HCT116 (cell line): ENCODE data around the gene HSPB3. TPM values are rescaled to one million over a fixed set of nuclear protein-coding genes. Genes with fewer than 3 reads are reported as not detected.
"Not testable (repeated sequence)": the region's sequence is repeated elsewhere in the genome, so short reads cannot be mapped to it uniquely, and the experiment has no call there.

Experiments used
- ATAC-seq: fragments of 200-7000 bp; cut with Tn5 transposase; 2 replicates; pipeline ENCODE4 v1.9.1; 2020; ENCODE audit warnings: mild to moderate bottlenecking, moderate library complexity
- BruUV-seq: library from RNA; stranded (reverse); fragments of 400-500 nt; replicated peaks from 2 replicates; lab custom pipeline; 2021; lab: Mats Ljungman, UMichigan
- CTCF ChIA-PET: fragments of 300-600 bp; sonication (Branson Sonifier 250); formaldehyde crosslinking; loops from one replicate; lab custom pipeline; 2021; ENCODE audit warnings: antibody characterized with exemption; lab: Charles Lee
- POLR2A ChIA-PET: fragments of 300-600, 350-600 bp; sonication (Branson Sonifier 250); formaldehyde crosslinking; loops from one replicate; lab custom pipeline; 2021; ENCODE audit warnings: antibody characterized with exemption; lab: Charles Lee
- RAD21 ChIA-PET, 2 experiments: fragments of 300-600 bp; sonication (Branson Sonifier 250); formaldehyde crosslinking; loops; one replicate each; lab custom pipeline; 2023; ENCODE audit warnings: low total read pairs in 2 of 2; ENCODE audit not compliant: uncharacterized antibody in 2 of 2, unreplicated experiment in 2 of 2, low non-redundant PET in 1 of 2; lab: Charles Lee
- DNase-seq: peaks from one replicate; pipeline ENCODE4 v3.0.0-alpha.2; 2010; ENCODE audit warnings: low read depth, low spot score
- H2AFZ ChIP-seq: fragments of 200-600 bp; shearing (Covaris generic), sonication (generic); 2 replicates; pipeline ENCODE4 v1.6.1; 2017; ENCODE audit warnings: low read depth, mixed run types, mixed read lengths, antibody characterized with exemption, low read length; ENCODE audit not compliant: poor library complexity, severe bottlenecking
- H3K27ac ChIP-seq: 2 replicates; pipeline ENCODE4 v1.5.1; 2012; ENCODE audit warnings: low read depth, low read length
- H3K27me3 ChIP-seq: fragments of 200-600 bp; sonication (generic); 2 replicates; pipeline ENCODE4 v1.6.1; 2016; ENCODE audit warnings: mixed run types, low read length, mixed read lengths; ENCODE audit not compliant: insufficient read depth
- H3K36me3 ChIP-seq, 2 experiments: fragments of 200-500 bp in 1 of 2; fragments of 200-600 bp in 1 of 2; sonication (Bioruptor generic) in 1 of 2; sonication (generic) in 1 of 2; 2 replicates each; pipeline versions ENCODE4 v1.5.1 to v1.6.1; 2014 to 2016; ENCODE audit warnings: low read length in 2 of 2, inconsistent platforms in 1 of 2, mixed read lengths in 1 of 2, mixed run types in 1 of 2; ENCODE audit not compliant: insufficient read depth in 2 of 2, control insufficient read depth in 1 of 2
- H3K4me1 ChIP-seq, 2 experiments: fragments of 200-600 bp in 1 of 2; sonication (generic) in 1 of 2; 2 replicates each; pipeline versions ENCODE4 v1.5.1 to v1.6.1; 2012 to 2017; ENCODE audit warnings: low read length in 2 of 2, inconsistent platforms in 1 of 2, mild to moderate bottlenecking in 1 of 2, mixed read lengths in 1 of 2, mixed run types in 1 of 2, moderate library complexity in 1 of 2; ENCODE audit not compliant: insufficient read depth in 2 of 2, control insufficient read depth in 1 of 2
- H3K4me2 ChIP-seq: fragments of 200-600 bp; sonication (generic); 2 replicates; pipeline ENCODE4 v1.6.1; 2017; ENCODE audit warnings: mixed run types, low read length, mixed read lengths
- H3K4me3 ChIP-seq, 2 experiments: fragments of 200-600 bp in 1 of 2; sonication (generic) in 1 of 2; replicated peaks in 1 of 2; 2 replicates each; pipeline ENCODE4 v1.5.1; 2011 to 2016; ENCODE audit warnings: low read length in 2 of 2, control low read depth in 1 of 2, low read depth in 1 of 2, mild to moderate bottlenecking in 1 of 2, mixed read lengths in 1 of 2, mixed run types in 1 of 2
- H3K79me2 ChIP-seq: fragments of 200-600 bp; sonication (generic); 2 replicates; pipeline ENCODE4 v1.6.1; 2017; ENCODE audit warnings: mild to moderate bottlenecking, mixed run types, low read length, moderate library complexity, mixed read lengths; ENCODE audit not compliant: insufficient read depth
- H3K9ac ChIP-seq: fragments of 200-600 bp; sonication (generic); 2 replicates; pipeline ENCODE4 v1.6.1; 2016; ENCODE audit warnings: low read length, mixed read lengths
- H3K9me2 ChIP-seq: fragments of 200-600 bp; sonication (generic), shearing (Covaris generic); 2 replicates; pipeline ENCODE4 v1.6.1; 2017; ENCODE audit warnings: mixed run types, mild to moderate bottlenecking, moderate library complexity; ENCODE audit not compliant: insufficient read depth
- H3K9me3 ChIP-seq, 2 experiments: fragments of 200-500 bp in 1 of 2; fragments of 200-600 bp in 1 of 2; sonication (Bioruptor generic) in 1 of 2; sonication (generic) in 1 of 2; 2 replicates each; pipeline ENCODE4 v1.6.1; 2014 to 2017; ENCODE audit warnings: low read length in 2 of 2, mixed read lengths in 2 of 2, inconsistent platforms in 1 of 2, low read depth in 1 of 2, mild to moderate bottlenecking in 1 of 2, mixed run types in 1 of 2, moderate library complexity in 1 of 2; ENCODE audit not compliant: control insufficient read depth in 1 of 2, insufficient read depth in 1 of 2
- H4K20me1 ChIP-seq: fragments of 200-600 bp; sonication (generic), shearing (Covaris generic); 2 replicates; pipeline ENCODE4 v1.6.1; 2017; ENCODE audit warnings: mixed run types, mild to moderate bottlenecking, moderate library complexity; ENCODE audit not compliant: insufficient read depth
- CBX3 ChIP-seq: IDR thresholded peaks from 2 replicates; pipeline ENCODE4 v1.6.1; 2012; ENCODE audit warnings: low read depth
- CEBPB ChIP-seq: IDR thresholded peaks from 2 replicates; pipeline ENCODE4 v1.6.1; 2012; ENCODE audit warnings: low read depth
- ELF1 ChIP-seq: IDR thresholded peaks from 2 replicates; pipeline ENCODE4 v1.6.1; 2012; ENCODE audit warnings: low read depth, borderline replicate concordance
- EZH2phosphoT487 ChIP-seq: fragments of 200-600 bp; IDR thresholded peaks from 2 replicates; pipeline ENCODE4 v1.6.1; 2018; ENCODE audit warnings: antibody characterized with exemption, borderline replicate concordance
- JUND ChIP-seq: IDR thresholded peaks from 2 replicates; pipeline ENCODE4 v1.6.1; 2012
- POLR2A ChIP-seq: IDR thresholded peaks from 2 replicates; pipeline ENCODE4 v1.7.0; 2011; ENCODE audit warnings: borderline replicate concordance; ENCODE audit not compliant: insufficient read depth, insufficient read length; ENCODE audit errors: extremely low read depth
- POLR2AphosphoS5 ChIP-seq: IDR thresholded peaks from 2 replicates; pipeline ENCODE4 v1.6.1; 2011; ENCODE audit warnings: mild to moderate bottlenecking, low read depth, low read length, moderate library complexity
- SIN3A ChIP-seq: IDR thresholded peaks from 2 replicates; pipeline ENCODE4 v1.6.1; 2012; ENCODE audit warnings: low read depth
- TCF7L2 ChIP-seq: IDR thresholded peaks from 2 replicates; pipeline ENCODE4 v1.7.0; 2011; ENCODE audit warnings: borderline replicate concordance, inconsistent platforms; ENCODE audit not compliant: insufficient read depth, insufficient read length; ENCODE audit errors: extremely low read depth
- ZFX ChIP-seq: fragments of 450-650 bp; IDR thresholded peaks from 2 replicates; pipeline ENCODE4 v1.6.1; 2017
- ZNF274 ChIP-seq: fragments of 200-500 bp; sonication (Bioruptor generic); IDR thresholded peaks from 2 replicates; pipeline ENCODE4 v1.6.1; 2014; ENCODE audit warnings: mild to moderate bottlenecking, low read depth, low read length, inconsistent platforms
- intact Hi-C: fragments of 100-400 bp; cut with micrococcal nuclease; formaldehyde crosslinking; loops from 2 replicates; pipeline ENCODE4 v1.10.0; 2022
- total RNA-seq: library from RNA; stranded (reverse); gene quantifications from one replicate; pipeline ENCODE4 v1.2.1, GENCODE V29; 2021; ENCODE audit not compliant: unreplicated experiment
- TF ChIP-seq, protein P1 (sequence below): IDR thresholded peaks from 2 replicates; pipeline ENCODE4 v1.6.1; 2012; ENCODE audit warnings: low read depth

The HSPB3 gene
- total RNA-seq, 1 experiment from 2014 or later: not detected

DNA sequence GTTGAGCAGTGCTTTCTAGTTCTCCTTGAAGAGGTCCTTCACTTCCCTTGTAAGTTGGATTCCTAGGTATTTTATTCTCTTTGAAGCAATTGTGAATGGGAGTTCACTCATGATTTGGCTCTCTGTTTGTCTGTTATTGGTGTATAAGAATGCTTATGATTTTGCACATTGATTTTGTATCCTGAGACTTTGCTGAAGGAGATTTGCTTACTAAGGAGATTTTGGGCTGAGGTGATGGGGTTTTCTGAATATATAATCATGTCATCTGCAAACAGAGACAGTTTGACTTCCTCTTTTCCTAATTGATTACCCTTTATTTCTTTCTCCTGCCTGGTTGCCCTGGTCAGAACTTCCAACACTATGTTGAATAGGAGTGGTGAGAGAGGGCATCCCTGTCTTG is 30.2 kb downstream of the HSPB3 start:
- CTCF ChIA-PET, H3K9me3 ChIP-seq, intact Hi-C loops, POLR2A ChIA-PET, RAD21 ChIA-PET, BruUV-seq, H3K79me2 ChIP-seq, H3K4me1 ChIP-seq, DNase-seq, H4K20me1 ChIP-seq, H3K4me3 ChIP-seq, H3K27ac ChIP-seq, H3K36me3 ChIP-seq, H3K9me2 ChIP-seq, H3K27me3 ChIP-seq, H2AFZ ChIP-seq, H3K9ac ChIP-seq, H3K4me2 ChIP-seq, ATAC-seq: not testable (repeated sequence)

DNA sequence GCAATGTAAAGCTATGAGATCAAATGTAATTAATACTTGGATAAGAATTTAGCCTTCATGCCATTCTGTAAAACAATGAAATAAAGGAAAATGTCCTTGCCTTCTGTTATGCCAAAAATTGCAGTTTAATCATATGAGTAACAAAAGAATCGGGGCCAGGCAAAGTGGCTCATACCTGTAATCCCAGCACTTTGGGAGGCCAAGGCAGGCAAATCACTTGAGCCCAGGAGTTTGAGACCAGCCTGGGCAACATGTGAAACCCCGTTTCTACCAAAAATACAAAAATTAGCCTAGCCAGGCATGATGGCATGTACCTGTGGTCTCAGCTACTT is 34.1 kb downstream of the HSPB3 start:
- H2AFZ ChIP-seq, H3K27me3 ChIP-seq, H3K4me3 ChIP-seq, H3K79me2 ChIP-seq, H3K9me3 ChIP-seq, H4K20me1 ChIP-seq, H3K27ac ChIP-seq, DNase-seq, ATAC-seq, H3K9ac ChIP-seq, H3K4me2 ChIP-seq, BruUV-seq, H3K4me1 ChIP-seq, H3K9me2 ChIP-seq, H3K36me3 ChIP-seq, POLR2A ChIA-PET: not testable (repeated sequence)
- ChIA-PET RAD21 (interaction anchor here (1.3 to 1.8 kb wide), 2 partner anchors 46 to 246 kb away, joined by 3 to 6 read pairs; no protein-coding TSS in a partner anchor), CTCF (interaction anchor here (0.7 to 3.8 kb wide), 18 partner anchors 9 to 415 kb away, joined by 3 to 48 read pairs (median 5); partner anchors contain the start of gene SNX18)
- intact Hi-C loops: loop anchor here (1.0 kb wide), 2 partner anchors 46 to 246 kb away; no protein-coding TSS in a partner anchor

DNA sequence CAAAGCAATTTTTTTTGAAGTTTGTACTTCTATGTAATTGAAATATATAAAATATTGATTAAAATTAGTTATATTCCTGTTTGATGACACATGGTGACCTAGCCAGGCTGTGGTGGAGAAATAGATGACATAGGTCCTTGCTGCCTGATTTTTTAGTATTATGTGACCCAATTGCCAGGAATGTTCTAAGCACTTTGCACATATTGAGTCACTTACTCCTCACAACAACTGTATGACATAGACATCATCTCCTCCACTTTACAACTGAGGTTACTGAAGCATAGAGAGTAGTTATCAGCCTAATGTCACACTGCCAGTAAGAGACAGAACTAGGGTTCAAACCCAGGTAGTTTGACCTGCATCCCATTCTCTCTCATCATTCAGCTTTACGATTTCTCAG is 35.8 kb downstream of the HSPB3 start:
- Histone ChIP-seq H3K36me3 (no peaks in the 10 kb centered on the region), H4K20me1 (no peaks in the 10 kb centered on the region), H3K9me3 (no peaks in the 10 kb centered on the region), H3K27me3 (no peaks in the 10 kb centered on the region), H3K9me2 (no peaks in the 10 kb centered on the region), H3K4me2 (no peak overlapping the region), H3K4me1 (no peaks in the 10 kb centered on the region), H3K79me2 (no peaks in the 10 kb centered on the region), H3K9ac (no peak overlapping the region), H3K4me3 (no peak overlapping the region), H2AFZ (no peak overlapping the region), H3K27ac (no peak overlapping the region)
- CTCF ChIA-PET: interaction anchor here (1.3 to 3.8 kb wide), 3 partner anchors 25 to 376 kb away, joined by 3 to 48 read pairs (median 11); partner anchors contain the start of gene SNX18
- no peak for ATAC-seq
- intact Hi-C loops: no loop called here
- RAD21 ChIA-PET: no interaction called here
- no TSS peak for BruUV-seq
- no peak for DNase-seq
- POLR2A ChIA-PET: no interaction called here
- no peak for TF ChIP-seq CBX3
- TF ChIP-seq POLR2A: no peak
- TF ChIP-seq ZNF274: no peak
- TF ChIP-seq TCF7L2: no peak
- no peak for TF ChIP-seq ZFX
- no peak for TF ChIP-seq CEBPB
- TF ChIP-seq POLR2AphosphoS5: no peak
- TF ChIP-seq ELF1: no peak
- TF ChIP-seq JUND: no peak
- no peak for TF ChIP-seq SIN3A
- TF ChIP-seq, protein P1, sequence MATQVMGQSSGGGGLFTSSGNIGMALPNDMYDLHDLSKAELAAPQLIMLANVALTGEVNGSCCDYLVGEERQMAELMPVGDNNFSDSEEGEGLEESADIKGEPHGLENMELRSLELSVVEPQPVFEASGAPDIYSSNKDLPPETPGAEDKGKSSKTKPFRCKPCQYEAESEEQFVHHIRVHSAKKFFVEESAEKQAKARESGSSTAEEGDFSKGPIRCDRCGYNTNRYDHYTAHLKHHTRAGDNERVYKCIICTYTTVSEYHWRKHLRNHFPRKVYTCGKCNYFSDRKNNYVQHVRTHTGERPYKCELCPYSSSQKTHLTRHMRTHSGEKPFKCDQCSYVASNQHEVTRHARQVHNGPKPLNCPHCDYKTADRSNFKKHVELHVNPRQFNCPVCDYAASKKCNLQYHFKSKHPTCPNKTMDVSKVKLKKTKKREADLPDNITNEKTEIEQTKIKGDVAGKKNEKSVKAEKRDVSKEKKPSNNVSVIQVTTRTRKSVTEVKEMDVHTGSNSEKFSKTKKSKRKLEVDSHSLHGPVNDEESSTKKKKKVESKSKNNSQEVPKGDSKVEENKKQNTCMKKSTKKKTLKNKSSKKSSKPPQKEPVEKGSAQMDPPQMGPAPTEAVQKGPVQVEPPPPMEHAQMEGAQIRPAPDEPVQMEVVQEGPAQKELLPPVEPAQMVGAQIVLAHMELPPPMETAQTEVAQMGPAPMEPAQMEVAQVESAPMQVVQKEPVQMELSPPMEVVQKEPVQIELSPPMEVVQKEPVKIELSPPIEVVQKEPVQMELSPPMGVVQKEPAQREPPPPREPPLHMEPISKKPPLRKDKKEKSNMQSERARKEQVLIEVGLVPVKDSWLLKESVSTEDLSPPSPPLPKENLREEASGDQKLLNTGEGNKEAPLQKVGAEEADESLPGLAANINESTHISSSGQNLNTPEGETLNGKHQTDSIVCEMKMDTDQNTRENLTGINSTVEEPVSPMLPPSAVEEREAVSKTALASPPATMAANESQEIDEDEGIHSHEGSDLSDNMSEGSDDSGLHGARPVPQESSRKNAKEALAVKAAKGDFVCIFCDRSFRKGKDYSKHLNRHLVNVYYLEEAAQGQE: no peak
- no peak for TF ChIP-seq EZH2phosphoT487
